HEK293 (cell line): Measurements from ENCODE around the gene GPR132.

Source experiments
- CTCF ChIA-PET: fragments of 350-600 bp; formaldehyde crosslinking; extraction: SDS; loops from one replicate; lab custom pipeline; 2021; ENCODE audit warnings: antibody characterized with exemption; lab: Yijun Ruan, JAX
- POLR2A ChIA-PET: fragments of 300-600 bp; formaldehyde crosslinking; extraction: SDS; loops from one replicate; lab custom pipeline; 2020; ENCODE audit warnings: antibody characterized with exemption, inconsistent platforms; lab: Yijun Ruan, JAX
- H3K27ac ChIP-seq: fragments of 200-500 bp; sonication (Bioruptor generic); 2 replicates; pipeline ENCODE4 v1.5.1; 2014; ENCODE audit warnings: low read depth, low read length, control low read depth, inconsistent platforms; ENCODE audit errors: extremely low read depth
- H3K36me3 ChIP-seq, 2 experiments: fragments of 200-500 bp in 1 of 2; sonication (Bioruptor generic) in 1 of 2; 1 replicate in 1 of 2; 2 replicates in 1 of 2; pipeline ENCODE4 v1.5.1; 2014 to 2017; ENCODE audit warnings: inconsistent platforms in 2 of 2, low read length in 2 of 2; ENCODE audit not compliant: control insufficient read depth in 2 of 2, insufficient read depth in 1 of 2
- H3K4me1 ChIP-seq: fragments of 200-500 bp; sonication (Bioruptor generic); 2 replicates; pipeline ENCODE4 v1.5.1; 2014; ENCODE audit warnings: mild to moderate bottlenecking, low read length, inconsistent platforms; ENCODE audit not compliant: control insufficient read depth, insufficient read depth
- H3K4me3 ChIP-seq: 2 replicates; pipeline ENCODE4 v1.5.1; 2011; ENCODE audit warnings: low read depth, mild to moderate bottlenecking, control low read depth, low read length, moderate library complexity
- H3K9me3 ChIP-seq: fragments of 200-500 bp; sonication (Bioruptor generic); 2 replicates; pipeline ENCODE4 v1.5.1; 2014; ENCODE audit warnings: low read depth, low read length, inconsistent platforms; ENCODE audit not compliant: control insufficient read depth, insufficient read depth
- EGR2 ChIP-seq: fragments of 450-650 bp; formaldehyde crosslinking; IDR thresholded peaks from 2 replicates; pipeline ENCODE4 v1.5.1; 2016; ENCODE audit warnings: low read depth, missing biosample characterization, missing genetic modification characterization
- GFI1B ChIP-seq: fragments of 450-650 bp; formaldehyde crosslinking; IDR thresholded peaks from 2 replicates; pipeline ENCODE4 v1.5.1; 2016; ENCODE audit warnings: missing biosample characterization, missing genetic modification characterization
- IKZF3 ChIP-seq: fragments of 450-650 bp; IDR thresholded peaks from 2 replicates; pipeline ENCODE4 v1.5.0; 2018; ENCODE audit warnings: missing biosample characterization, mild to moderate bottlenecking, missing genetic modification characterization, moderate library complexity
- MZF1 ChIP-seq: fragments of 450-650 bp; formaldehyde crosslinking; IDR thresholded peaks from 2 replicates; pipeline ENCODE4 v1.5.1; 2017; ENCODE audit warnings: missing biosample characterization, missing genetic modification characterization, borderline replicate concordance
- TCF7L2 ChIP-seq: IDR thresholded peaks from 2 replicates; pipeline ENCODE4 v1.6.1; 2011; ENCODE audit warnings: low read depth, mild to moderate bottlenecking, inconsistent platforms, low read length, moderate library complexity, borderline replicate concordance
- ZBTB17 ChIP-seq: fragments of 450-650 bp; formaldehyde crosslinking; IDR thresholded peaks from 2 replicates; pipeline ENCODE4 v1.5.1; 2016; ENCODE audit warnings: missing biosample characterization, missing genetic modification characterization
- ZBTB7A ChIP-seq: fragments of 450-650 bp; formaldehyde crosslinking; IDR thresholded peaks from 2 replicates; pipeline ENCODE4 v1.5.1; 2016; ENCODE audit warnings: low read depth, missing biosample characterization, missing genetic modification characterization
- ZFHX2 ChIP-seq: fragments of 450-650 bp; formaldehyde crosslinking; conservative IDR thresholded peaks from 2 replicates; pipeline ENCODE4 v1.5.1; 2016; ENCODE audit warnings: missing biosample characterization, missing genetic modification characterization
- ZFP69B ChIP-seq: fragments of 450-650 bp; formaldehyde crosslinking; IDR thresholded peaks from 2 replicates; pipeline ENCODE4 v1.5.1; 2016; ENCODE audit warnings: missing biosample characterization, missing genetic modification characterization
- ZNF214 ChIP-seq: fragments of 450-650 bp; formaldehyde crosslinking; IDR thresholded peaks from 2 replicates; pipeline ENCODE4 v1.5.1; 2017; ENCODE audit warnings: missing biosample characterization, mild to moderate bottlenecking, missing genetic modification characterization, borderline replicate concordance
- ZNF350 ChIP-seq: fragments of 450-650 bp; formaldehyde crosslinking; IDR thresholded peaks from 2 replicates; pipeline ENCODE4 v1.5.0; 2017; ENCODE audit warnings: missing biosample characterization, mild to moderate bottlenecking, missing genetic modification characterization
- ZNF366 ChIP-seq: fragments of 450-650 bp; formaldehyde crosslinking; conservative IDR thresholded peaks from 2 replicates; pipeline ENCODE4 v1.5.1; 2016; ENCODE audit warnings: missing biosample characterization, missing genetic modification characterization
- ZNF514 ChIP-seq: fragments of 450-650 bp; formaldehyde crosslinking; IDR thresholded peaks from 2 replicates; pipeline ENCODE4 v1.5.1; 2016; ENCODE audit warnings: missing biosample characterization, missing genetic modification characterization
- ZNF521 ChIP-seq: fragments of 450-650 bp; formaldehyde crosslinking; IDR thresholded peaks from 2 replicates; pipeline ENCODE4 v1.5.1; 2017; ENCODE audit warnings: missing biosample characterization, mild to moderate bottlenecking, missing genetic modification characterization
- ZNF621 ChIP-seq: fragments of 450-650 bp; formaldehyde crosslinking; IDR thresholded peaks from 2 replicates; pipeline ENCODE4 v1.5.1; 2017; ENCODE audit warnings: missing biosample characterization, missing genetic modification characterization
- ZNF623 ChIP-seq: fragments of 450-650 bp; formaldehyde crosslinking; IDR thresholded peaks from 2 replicates; pipeline ENCODE4 v1.5.1; 2016; ENCODE audit warnings: missing biosample characterization, missing genetic modification characterization
- ZNF747 ChIP-seq: fragments of 450-650 bp; formaldehyde crosslinking; IDR thresholded peaks from 2 replicates; pipeline ENCODE4 v1.5.1; 2016; ENCODE audit warnings: missing biosample characterization, missing genetic modification characterization
- TF ChIP-seq, protein P1 (sequence below): fragments of 450-650 bp; formaldehyde crosslinking; IDR thresholded peaks from 2 replicates; pipeline ENCODE4 v1.5.1; 2016; ENCODE audit warnings: missing biosample characterization, missing genetic modification characterization
- TF ChIP-seq, protein P2 (sequence below): fragments of 450-650 bp; formaldehyde crosslinking; IDR thresholded peaks from 2 replicates; pipeline ENCODE4 v1.5.1; 2016; ENCODE audit warnings: missing biosample characterization, missing genetic modification characterization, low read depth
- TF ChIP-seq, protein P3 (sequence below): fragments of 450-650 bp; formaldehyde crosslinking; IDR thresholded peaks from 2 replicates; pipeline ENCODE4 v1.5.1; 2017; ENCODE audit warnings: missing biosample characterization, mild to moderate bottlenecking, missing genetic modification characterization, moderate library complexity
- TF ChIP-seq, protein P4 (sequence below): fragments of 450-650 bp; formaldehyde crosslinking; IDR thresholded peaks from 2 replicates; pipeline ENCODE4 v1.5.1; 2016; ENCODE audit warnings: missing biosample characterization, missing genetic modification characterization
- TF ChIP-seq, protein P5 (sequence below): fragments of 450-650 bp; IDR thresholded peaks from 2 replicates; pipeline ENCODE4 v1.5.1; 2018; ENCODE audit warnings: missing biosample characterization, mild to moderate bottlenecking, missing genetic modification characterization

The GPR132 gene

DNA sequence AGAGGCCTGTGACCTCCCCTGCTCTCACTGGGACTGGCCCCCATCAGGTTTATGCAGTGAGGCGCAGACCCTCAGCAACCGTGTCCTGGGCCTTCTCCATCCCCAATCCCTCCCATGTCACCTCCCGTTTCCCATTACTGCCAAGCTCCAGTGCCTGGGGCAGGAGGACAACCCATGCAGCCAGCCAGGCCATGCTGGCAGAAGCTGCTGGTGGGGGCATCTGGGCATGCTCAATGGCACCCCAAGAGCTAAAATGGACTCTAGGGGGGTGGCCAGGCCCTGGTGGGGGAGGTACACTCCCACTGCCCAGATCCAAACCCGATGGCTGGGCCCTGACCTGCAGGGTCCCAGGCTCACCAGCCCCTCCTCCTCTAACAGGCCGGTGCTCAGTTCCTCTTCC, 20.5 kb upstream of the GPR132 start (continued):
- TF ChIP-seq, protein P1, sequence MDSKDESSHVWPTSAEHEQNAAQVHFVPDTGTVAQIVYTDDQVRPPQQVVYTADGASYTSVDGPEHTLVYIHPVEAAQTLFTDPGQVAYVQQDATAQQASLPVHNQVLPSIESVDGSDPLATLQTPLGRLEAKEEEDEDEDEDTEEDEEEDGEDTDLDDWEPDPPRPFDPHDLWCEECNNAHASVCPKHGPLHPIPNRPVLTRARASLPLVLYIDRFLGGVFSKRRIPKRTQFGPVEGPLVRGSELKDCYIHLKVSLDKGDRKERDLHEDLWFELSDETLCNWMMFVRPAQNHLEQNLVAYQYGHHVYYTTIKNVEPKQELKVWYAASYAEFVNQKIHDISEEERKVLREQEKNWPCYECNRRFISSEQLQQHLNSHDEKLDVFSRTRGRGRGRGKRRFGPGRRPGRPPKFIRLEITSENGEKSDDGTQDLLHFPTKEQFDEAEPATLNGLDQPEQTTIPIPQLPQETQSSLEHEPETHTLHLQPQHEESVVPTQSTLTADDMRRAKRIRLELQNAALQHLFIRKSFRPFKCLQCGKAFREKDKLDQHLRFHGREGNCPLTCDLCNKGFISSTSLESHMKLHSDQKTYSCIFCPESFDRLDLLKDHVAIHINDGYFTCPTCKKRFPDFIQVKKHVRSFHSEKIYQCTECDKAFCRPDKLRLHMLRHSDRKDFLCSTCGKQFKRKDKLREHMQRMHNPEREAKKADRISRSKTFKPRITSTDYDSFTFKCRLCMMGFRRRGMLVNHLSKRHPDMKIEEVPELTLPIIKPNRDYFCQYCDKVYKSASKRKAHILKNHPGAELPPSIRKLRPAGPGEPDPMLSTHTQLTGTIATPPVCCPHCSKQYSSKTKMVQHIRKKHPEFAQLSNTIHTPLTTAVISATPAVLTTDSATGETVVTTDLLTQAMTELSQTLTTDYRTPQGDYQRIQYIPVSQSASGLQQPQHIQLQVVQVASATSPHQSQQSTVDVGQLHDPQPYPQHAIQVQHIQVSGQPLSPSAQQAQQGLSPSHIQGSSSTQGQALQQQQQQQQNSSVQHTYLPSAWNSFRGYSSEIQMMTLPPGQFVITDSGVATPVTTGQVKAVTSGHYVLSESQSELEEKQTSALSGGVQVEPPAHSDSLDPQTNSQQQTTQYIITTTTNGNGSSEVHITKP: no peak
- no peak for TF ChIP-seq ZNF521 (tag by site-specific recombination)
- no peak for TF ChIP-seq ZNF621
- TF ChIP-seq, protein P2, sequence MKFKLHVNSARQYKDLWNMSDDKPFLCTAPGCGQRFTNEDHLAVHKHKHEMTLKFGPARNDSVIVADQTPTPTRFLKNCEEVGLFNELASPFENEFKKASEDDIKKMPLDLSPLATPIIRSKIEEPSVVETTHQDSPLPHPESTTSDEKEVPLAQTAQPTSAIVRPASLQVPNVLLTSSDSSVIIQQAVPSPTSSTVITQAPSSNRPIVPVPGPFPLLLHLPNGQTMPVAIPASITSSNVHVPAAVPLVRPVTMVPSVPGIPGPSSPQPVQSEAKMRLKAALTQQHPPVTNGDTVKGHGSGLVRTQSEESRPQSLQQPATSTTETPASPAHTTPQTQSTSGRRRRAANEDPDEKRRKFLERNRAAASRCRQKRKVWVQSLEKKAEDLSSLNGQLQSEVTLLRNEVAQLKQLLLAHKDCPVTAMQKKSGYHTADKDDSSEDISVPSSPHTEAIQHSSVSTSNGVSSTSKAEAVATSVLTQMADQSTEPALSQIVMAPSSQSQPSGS: no peak
- TF ChIP-seq ZNF214 (tag by site-specific recombination): no peak
- no peak for TF ChIP-seq ZFHX2
- TF ChIP-seq TCF7L2: no peak
- no peak for TF ChIP-seq IKZF3

DNA sequence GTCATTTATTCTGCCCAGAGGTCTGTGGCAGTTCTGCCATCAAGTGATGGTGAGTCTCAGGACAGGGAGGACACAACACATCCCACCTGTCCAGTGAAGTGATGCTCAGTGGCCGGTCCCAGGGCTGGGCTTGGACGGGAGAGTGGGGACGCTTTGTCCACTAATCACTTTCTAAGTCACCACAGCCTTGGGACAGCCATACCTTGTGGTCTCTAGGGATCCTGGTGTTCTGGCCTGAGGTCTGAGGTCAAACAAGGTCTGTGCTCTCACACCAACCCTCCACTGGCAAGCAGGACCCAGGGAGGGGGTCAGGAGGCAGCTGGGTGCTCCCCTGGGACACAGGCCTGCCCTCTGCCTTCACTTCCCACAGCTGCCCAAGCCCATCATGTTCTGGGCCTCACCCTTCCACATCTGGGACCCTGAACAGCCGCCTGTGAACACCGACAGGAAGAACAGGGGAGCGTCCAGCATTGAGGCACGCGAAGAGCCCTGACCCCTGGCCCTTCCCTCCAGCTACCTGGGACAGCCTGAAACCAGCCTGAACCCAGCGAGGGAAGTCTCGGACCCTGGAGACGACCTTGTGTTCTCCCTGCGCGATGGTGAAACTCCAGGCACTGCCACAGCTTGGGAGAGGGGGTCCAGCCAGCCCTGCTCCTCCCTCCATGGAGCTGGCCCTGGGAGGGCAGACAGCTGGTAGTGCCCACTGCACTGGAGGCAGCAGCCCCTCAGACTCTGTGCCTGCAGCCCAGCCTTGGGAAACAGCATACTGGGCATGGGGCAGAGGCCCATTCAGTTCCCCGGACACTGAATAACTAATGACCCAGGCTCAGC, 19.7 kb upstream of the GPR132 start:
- POLR2A ChIA-PET: no interaction called here
- Histone ChIP-seq H3K4me1 (peaks cover 5% of the 10 kb centered on the region; the same call in 1 of the 2 replicates), H3K36me3 (no peaks in the 10 kb centered on the region), H3K9me3 (no peaks in the 10 kb centered on the region), H3K4me3 (no peak overlapping the region), H3K27ac (no peak overlapping the region)
- TF ChIP-seq ZNF514 (no peak), MZF1 (tag by site-specific recombination) (no peak)
- TF ChIP-seq, protein P3, sequence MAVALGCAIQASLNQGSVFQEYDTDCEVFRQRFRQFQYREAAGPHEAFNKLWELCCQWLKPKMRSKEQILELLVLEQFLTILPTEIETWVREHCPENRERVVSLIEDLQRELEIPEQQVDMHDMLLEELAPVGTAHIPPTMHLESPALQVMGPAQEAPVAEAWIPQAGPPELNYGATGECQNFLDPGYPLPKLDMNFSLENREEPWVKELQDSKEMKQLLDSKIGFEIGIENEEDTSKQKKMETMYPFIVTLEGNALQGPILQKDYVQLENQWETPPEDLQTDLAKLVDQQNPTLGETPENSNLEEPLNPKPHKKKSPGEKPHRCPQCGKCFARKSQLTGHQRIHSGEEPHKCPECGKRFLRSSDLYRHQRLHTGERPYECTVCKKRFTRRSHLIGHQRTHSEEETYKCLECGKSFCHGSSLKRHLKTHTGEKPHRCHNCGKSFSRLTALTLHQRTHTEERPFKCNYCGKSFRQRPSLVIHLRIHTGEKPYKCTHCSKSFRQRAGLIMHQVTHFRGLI: peak; percentile 52; the same call in 1 of the 2 replicates
- CTCF ChIA-PET: interaction anchor here (0.6 kb wide), 1 partner anchor 236 kb away, joined by 3 read pairs; no protein-coding TSS in a partner anchor

DNA sequence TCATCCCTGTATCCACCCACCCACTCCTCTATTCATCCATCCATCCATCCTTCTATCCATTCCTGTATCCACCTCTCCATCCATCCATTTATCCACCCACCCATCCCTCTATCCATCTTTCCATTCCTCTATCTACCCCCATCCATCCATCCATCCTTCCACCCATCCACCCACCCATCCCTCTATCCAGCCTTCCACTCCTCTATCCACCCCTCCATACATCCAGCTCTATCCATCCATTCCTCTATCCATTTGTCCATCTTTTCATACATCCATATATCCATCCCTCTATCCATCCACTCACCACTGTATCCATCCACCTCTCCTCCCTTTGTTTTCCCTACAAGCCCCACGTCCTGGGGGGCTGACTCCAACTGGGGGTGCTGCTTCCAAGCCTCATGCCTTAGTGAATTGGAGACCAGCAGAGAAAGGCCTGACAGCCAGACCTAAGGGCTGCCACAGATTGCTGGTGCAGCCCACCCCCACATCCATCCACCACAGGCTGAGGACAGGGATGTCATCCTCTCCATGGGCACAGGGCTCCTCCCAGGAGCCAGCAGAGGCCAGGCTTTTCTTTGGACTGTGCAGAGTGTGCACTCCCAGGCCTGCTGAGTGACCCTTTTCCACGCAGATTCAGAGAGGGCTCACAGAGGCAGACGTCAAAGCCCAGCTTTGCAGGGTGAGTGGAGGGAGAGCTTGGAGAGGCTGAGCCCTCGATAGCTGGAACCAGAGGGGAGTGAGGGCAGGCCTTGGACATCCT, 18.9 kb upstream of the GPR132 start:
- Histone ChIP-seq H3K36me3 (no peaks in the 10 kb centered on the region), H3K4me1 (peaks cover 5% of the 10 kb centered on the region; the same call in 1 of the 2 replicates), H3K4me3 (no peak overlapping the region), H3K27ac (no peak overlapping the region), H3K9me3 (no peaks in the 10 kb centered on the region)
- POLR2A ChIA-PET: no interaction called here
- CTCF ChIA-PET: no interaction called here
- TF ChIP-seq ZNF350: no peak
- no peak for TF ChIP-seq ZFP69B (tag by site-specific recombination)
- peak; percentile 47 for TF ChIP-seq ZFHX2
- peak; percentile 70 for TF ChIP-seq EGR2 (tag by site-specific recombination)
- TF ChIP-seq, protein P4, sequence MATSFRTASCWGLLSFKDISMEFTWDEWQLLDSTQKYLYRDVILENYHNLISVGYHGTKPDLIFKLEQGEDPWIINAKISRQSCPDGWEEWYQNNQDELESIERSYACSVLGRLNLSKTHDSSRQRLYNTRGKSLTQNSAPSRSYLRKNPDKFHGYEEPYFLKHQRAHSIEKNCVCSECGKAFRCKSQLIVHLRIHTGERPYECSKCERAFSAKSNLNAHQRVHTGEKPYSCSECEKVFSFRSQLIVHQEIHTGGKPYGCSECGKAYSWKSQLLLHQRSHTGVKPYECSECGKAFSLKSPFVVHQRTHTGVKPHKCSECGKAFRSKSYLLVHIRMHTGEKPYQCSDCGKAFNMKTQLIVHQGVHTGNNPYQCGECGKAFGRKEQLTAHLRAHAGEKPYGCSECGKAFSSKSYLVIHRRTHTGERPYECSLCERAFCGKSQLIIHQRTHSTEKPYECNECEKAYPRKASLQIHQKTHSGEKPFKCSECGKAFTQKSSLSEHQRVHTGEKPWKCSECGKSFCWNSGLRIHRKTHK: no peak
- no peak for TF ChIP-seq ZNF623 (tag by site-specific recombination)
- no peak for TF ChIP-seq ZBTB7A (tag by site-specific recombination)
- TF ChIP-seq, protein P5, sequence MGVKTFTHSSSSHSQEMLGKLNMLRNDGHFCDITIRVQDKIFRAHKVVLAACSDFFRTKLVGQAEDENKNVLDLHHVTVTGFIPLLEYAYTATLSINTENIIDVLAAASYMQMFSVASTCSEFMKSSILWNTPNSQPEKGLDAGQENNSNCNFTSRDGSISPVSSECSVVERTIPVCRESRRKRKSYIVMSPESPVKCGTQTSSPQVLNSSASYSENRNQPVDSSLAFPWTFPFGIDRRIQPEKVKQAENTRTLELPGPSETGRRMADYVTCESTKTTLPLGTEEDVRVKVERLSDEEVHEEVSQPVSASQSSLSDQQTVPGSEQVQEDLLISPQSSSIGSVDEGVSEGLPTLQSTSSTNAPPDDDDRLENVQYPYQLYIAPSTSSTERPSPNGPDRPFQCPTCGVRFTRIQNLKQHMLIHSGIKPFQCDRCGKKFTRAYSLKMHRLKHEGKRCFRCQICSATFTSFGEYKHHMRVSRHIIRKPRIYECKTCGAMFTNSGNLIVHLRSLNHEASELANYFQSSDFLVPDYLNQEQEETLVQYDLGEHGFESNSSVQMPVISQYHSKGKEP (tag by site-specific recombination): no peak
- TF ChIP-seq ZBTB17 (tag by site-specific recombination): peak; percentile 77
- TF ChIP-seq ZNF366 (tag by site-specific recombination): peak; percentile 100
- TF ChIP-seq GFI1B: no peak
- peak; percentile 36; the same call in 1 of the 2 replicates for TF ChIP-seq ZNF747
